HG03135 (cell line): Measurements from ENCODE around the gene HPF1.
"Not testable (repeated sequence)": the region's sequence is repeated elsewhere in the genome, so short reads cannot be mapped to it uniquely, and the experiment has no call there.

ENCODE experiments used
- ATAC-seq: cut with Tn5 transposase; IDR thresholded peaks from one replicate; pipeline ENCODE4 v1.9.1; 2021; ENCODE audit warnings: mild to moderate bottlenecking, moderate library complexity; ENCODE audit not compliant: unreplicated experiment

HPF1 gene

GRCh38 chr4:169757575-169758184, at the start of gene HPF1:
Gene HPF1 (minus strand): TSS chr4:169757944. CDS start chr4:169757877, 67 bp downstream.
- ATAC-seq: peak; percentile 94

GRCh38 chr4:169806770-169807169, 49.0 kb upstream of the HPF1 start:
- not testable (repeated sequence) for ATAC-seq

GRCh38 chr4:169803413-169803812, 45.7 kb upstream of the HPF1 start:
- ATAC-seq: no peak

- no peak for ATAC-seq
Observed at GRCh38 chr4:169802873-169803272, 45.1 kb upstream of the HPF1 start.

GRCh38 chr4:169800541-169800940, 42.8 kb upstream of the HPF1 start:
- ATAC-seq: no peak

GRCh38 chr4:169799260-169799659, 41.5 kb upstream of the HPF1 start:
- ATAC-seq: no peak

- ATAC-seq: no peak
Observed at GRCh38 chr4:169795585-169795984, 37.8 kb upstream of the HPF1 start.

GRCh38 chr4:169791527-169792156, 33.9 kb upstream of the HPF1 start:
- ATAC-seq: no peak

GRCh38 chr4:169791062-169791461, 33.3 kb upstream of the HPF1 start:
- no peak for ATAC-seq

- ATAC-seq: no peak
Observed at GRCh38 chr4:169774466-169775445, 17.0 kb upstream of the HPF1 start.

- no peak for ATAC-seq
Observed at GRCh38 chr4:169773889-169774288, 16.1 kb upstream of the HPF1 start.

- not testable (repeated sequence) for ATAC-seq
Observed at GRCh38 chr4:169771556-169772080, 13.9 kb upstream of the HPF1 start.

GRCh38 chr4:169770416-169770815, 12.7 kb upstream of the HPF1 start:
- no peak for ATAC-seq

- ATAC-seq: no peak
Observed at GRCh38 chr4:169768385-169768784, 10.6 kb upstream of the HPF1 start.

- ATAC-seq: no peak
Observed at GRCh38 chr4:169766741-169767140, 9.0 kb upstream of the HPF1 start.

- ATAC-seq: no peak
Observed at GRCh38 chr4:169765835-169766234, 8.1 kb upstream of the HPF1 start.

GRCh38 chr4:169761846-169762245, 4.1 kb upstream of the HPF1 start:
- ATAC-seq: no peak

GRCh38 chr4:169758401-169758962, 738 bp upstream of the HPF1 start:
- ATAC-seq: no peak

GRCh38 chr4:169756971-169757574, 671 bp downstream of the HPF1 start:
- ATAC-seq: peak; percentile 14

GRCh38 chr4:169745291-169745690, 12.5 kb downstream of the HPF1 start:
- no peak for ATAC-seq

GRCh38 chr4:169744601-169745000, 13.1 kb downstream of the HPF1 start:
- no peak for ATAC-seq
